Transverse colon (tissue), 4 donors: ENCODE data around the gene RNF128.
"Not testable (repeated sequence)": the region's sequence is repeated elsewhere in the genome, so short reads cannot be mapped to it uniquely, and the experiment has no call there.

Experiments used
- CTCF ChIP-seq, 5 experiments: fragments of 200-600 bp in 3 of 5; fragments of 450-650 bp in 2 of 5; sonication (generic) in 3 of 5; IDR thresholded peaks; 1 replicate in 2 of 5; 2 replicates in 3 of 5; pipeline ENCODE4 v1.5.1; 2016 to 2017; ENCODE audit warnings: antibody characterized with exemption in 5 of 5, inconsistent platforms in 3 of 5, mild to moderate bottlenecking in 2 of 5, moderate library complexity in 1 of 5
- POLR2AphosphoS5 ChIP-seq, 3 donors: sonication (generic); formaldehyde crosslinking; IDR thresholded peaks; one replicate each; pipeline ENCODE4 v1.6.1; 2016; ENCODE audit warnings: antibody characterized with exemption in 3 of 3

GRCh38 chrX:106814093-106814492 is 87.6 kb downstream of the RNF128 start:
- TF ChIP-seq CTCF, POLR2AphosphoS5 (IDR thresholded peaks at IDR 0.05): not testable (repeated sequence)
